WTC11 (cell line): ENCODE results near the gene ITGA11.

Experiments
- CTCF ChIP-seq: fragments of 200-600 bp; IDR thresholded peaks from 2 replicates; pipeline ENCODE4 v1.8.0; 2022; ENCODE audit warnings: antibody characterized with exemption
- NR2C2 ChIP-seq: sonication (generic); formaldehyde crosslinking; IDR thresholded peaks from 2 replicates; pipeline ENCODE4 v1.8.0; 2022; ENCODE audit warnings: mild to moderate bottlenecking, missing genetic modification reagents
- ZBTB21 ChIP-seq: sonication (generic); formaldehyde crosslinking; IDR thresholded peaks from 2 replicates; pipeline ENCODE4 v1.8.1; 2023; ENCODE audit warnings: mild to moderate bottlenecking, missing genetic modification reagents, borderline replicate concordance

- TF ChIP-seq CTCF (no peak), ZBTB21 (CRISPR knock-in tag) (no peak), NR2C2 (no peak)
Measured at GRCh38 chr15:68316061-68316804, 115.7 kb downstream of the ITGA11 start.
